AG04449 (cell line): ENCODE results near the gene PIH1D1.

Experiments used
- CTCF ChIA-PET: fragments of 350-600 bp; formaldehyde crosslinking; extraction: SDS; loops from one replicate; lab custom pipeline; 2021; ENCODE audit warnings: antibody characterized with exemption; lab: Yijun Ruan, JAX
- POLR2A ChIA-PET: fragments of 400-600, 350-600 bp; formaldehyde crosslinking; extraction: SDS; loops from one replicate; lab custom pipeline; 2020; ENCODE audit warnings: antibody characterized with exemption, inconsistent platforms; lab: Yijun Ruan, JAX
- DNase-seq: peaks from one replicate; pipeline ENCODE4 v3.0.0-alpha.2; 2010; ENCODE audit warnings: low read depth, low spot score
- H3K4me3 ChIP-seq: 2 replicates; pipeline ENCODE4 v1.5.1; 2011; ENCODE audit warnings: low read depth, mild to moderate bottlenecking, control low read depth, low read length
- CTCF ChIP-seq: IDR thresholded peaks from one replicate; pipeline ENCODE4 v1.5.1; 2011; ENCODE audit warnings: mild to moderate bottlenecking, moderate library complexity, low read length, control low read depth, inconsistent platforms; ENCODE audit not compliant: insufficient read depth; ENCODE audit errors: missing control alignments

The PIH1D1 gene

DNA sequence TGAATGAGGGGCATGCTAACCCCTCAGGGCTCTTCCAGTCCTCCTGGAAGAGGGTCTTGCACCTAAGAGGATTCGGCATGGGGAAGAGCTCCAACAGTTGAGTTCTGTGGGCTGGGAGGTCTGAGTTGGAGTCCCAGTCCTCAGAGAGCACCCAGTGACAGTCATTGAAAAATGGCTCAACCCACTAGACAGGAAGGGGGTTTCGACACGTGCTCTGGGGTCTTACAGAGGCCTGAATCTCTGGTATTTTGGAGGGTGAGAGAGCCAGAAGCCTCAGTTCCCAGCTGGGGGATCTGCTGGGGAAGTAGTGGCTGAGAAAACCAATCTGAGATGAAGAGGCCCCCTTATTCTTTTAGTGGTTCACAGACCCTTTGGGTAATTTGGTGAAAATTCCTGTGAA is 37.4 kb downstream of the PIH1D1 start:
- TF ChIP-seq CTCF: no peak
- ChIA-PET POLR2A (no interaction called here), CTCF (interaction anchor here (1.4 kb wide), 1 partner anchor 11 kb away, joined by 4 read pairs; no protein-coding TSS in a partner anchor)
- H3K4me3 ChIP-seq: no peak overlapping the region
- DNase-seq: no peak

DNA sequence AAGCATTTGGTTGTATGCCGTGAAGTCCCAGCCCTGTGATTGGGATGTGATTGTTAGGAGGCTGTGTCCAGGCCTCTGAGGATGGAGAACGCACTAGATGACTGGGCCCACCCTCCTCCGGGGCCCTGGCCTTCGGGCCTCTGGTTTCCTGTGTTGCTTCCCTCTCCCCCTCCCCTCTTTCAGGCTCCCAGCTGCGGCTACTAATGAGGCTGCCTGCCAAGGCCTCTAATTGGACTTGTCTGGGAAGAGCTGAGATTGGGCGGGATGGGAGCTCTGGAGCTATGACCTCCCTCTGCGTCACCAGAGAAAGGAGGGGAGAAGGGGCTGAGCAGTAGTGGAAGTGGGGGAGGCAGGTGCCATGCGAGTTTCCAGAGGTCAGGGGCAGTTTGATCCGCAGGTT is 38.3 kb downstream of the PIH1D1 start:
- ChIA-PET POLR2A (no interaction called here), CTCF (interaction anchor here (1.0 to 1.4 kb wide), 3 partner anchors 10 to 112 kb away, joined by 3 to 4 read pairs (median 3); no protein-coding TSS in a partner anchor)
- no peak for TF ChIP-seq CTCF
- H3K4me3 ChIP-seq: no peak overlapping the region
- DNase-seq: no peak

GRCh38 chr19:49411681-49412326 is 39.8 kb downstream of the PIH1D1 start:
- no peak for TF ChIP-seq CTCF
- CTCF ChIA-PET: interaction anchor here (0.9 to 1.3 kb wide), 2 partner anchors 10 to 13 kb away, joined by 3 read pairs; partner anchors contain the start of gene GFY
- DNase-seq: no peak
- no peak overlapping the region for H3K4me3 ChIP-seq
- POLR2A ChIA-PET: no interaction called here

GRCh38 chr19:49409441-49410029 is 42.1 kb downstream of the PIH1D1 start:
- no peak for DNase-seq
- ChIA-PET CTCF (interaction anchor here (1.3 kb wide), 2 partner anchors 10 to 64 kb away, joined by 3 read pairs; no protein-coding TSS in a partner anchor), POLR2A (no interaction called here)
- no peak overlapping the region for H3K4me3 ChIP-seq
- no peak for TF ChIP-seq CTCF

- no peak for DNase-seq
- POLR2A ChIA-PET: no interaction called here
- CTCF ChIA-PET: interaction anchor here (1.3 kb wide), 2 partner anchors 10 to 64 kb away, joined by 3 read pairs; no protein-coding TSS in a partner anchor
- TF ChIP-seq CTCF: no peak
- no peak overlapping the region for H3K4me3 ChIP-seq
These were observed 42.7 kb downstream of the PIH1D1 start for GRCh38 chr19:49408816-49409440.
